ENCODE results near the gene ZBTB20. TPM values are rescaled to one million over a fixed set of nuclear protein-coding genes. Genes with fewer than 3 reads are reported as not detected.

Gene ZBTB20
- total RNA-seq, 1 donor from 2014 or later = 23.5 TPM

DNA sequence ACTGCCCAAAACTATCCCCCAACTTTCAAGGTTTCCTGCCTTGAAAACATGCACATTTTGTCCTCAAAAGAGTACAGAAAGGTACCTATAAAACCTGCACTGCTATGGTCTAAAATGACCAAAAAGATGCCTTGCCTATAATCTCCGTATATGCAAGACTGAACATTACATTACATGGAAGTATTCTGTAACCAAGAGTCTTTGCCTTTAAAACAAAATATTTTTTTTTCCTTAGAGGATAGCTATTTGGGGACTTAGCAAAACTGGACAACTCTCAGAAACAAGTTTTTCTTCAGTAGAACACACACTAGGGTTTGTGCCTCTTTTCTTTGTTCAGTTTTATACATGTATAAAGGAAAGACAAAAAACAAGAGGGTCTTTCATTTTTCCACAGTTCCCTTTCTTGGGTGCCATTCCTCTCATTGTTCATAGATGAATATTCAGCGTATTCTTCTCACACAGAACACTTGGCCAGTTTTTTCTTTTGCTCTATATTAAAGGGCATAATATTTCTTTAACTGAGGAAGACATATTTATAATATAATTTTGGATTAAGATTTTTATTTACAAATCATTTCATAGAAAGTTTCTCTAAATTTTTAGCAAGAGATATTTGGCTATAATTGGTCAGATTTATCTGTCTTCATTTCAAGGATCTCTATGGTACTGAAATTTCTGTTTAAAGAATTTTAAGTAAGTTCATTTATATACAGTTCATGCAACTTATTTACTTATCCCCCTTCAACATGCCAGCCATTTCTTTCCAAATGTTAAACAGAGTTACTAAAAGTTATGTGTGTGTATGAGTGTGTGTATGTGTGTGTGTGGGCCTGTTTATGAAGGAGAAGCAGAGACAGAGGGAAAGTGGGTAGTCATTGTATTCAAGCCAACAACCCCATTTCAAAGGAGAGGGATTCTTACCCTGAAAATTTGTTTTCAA lies 142.6 kb downstream of the ZBTB20 start:
- Histone ChIP-seq H3K27me3 (ENCODE audit: control insufficient read depth in 3 of 3, insufficient read depth in 3 of 3, low read length in 3 of 3) (no peaks in the 10 kb centered on the region), H3K9me3 (ENCODE audit: control insufficient read depth in 3 of 3, low read length in 3 of 3) (no peaks in the 10 kb centered on the region), H3K4me3 (ENCODE audit: low read length in 3 of 3) (no peak overlapping the region), H3K27ac (ENCODE audit: low read depth, low read length) (no peak overlapping the region), H3K4me1 (ENCODE audit: control insufficient read depth in 3 of 3, insufficient read depth in 3 of 3, low read length in 3 of 3) (no peaks in the 10 kb centered on the region), H3K36me3 (ENCODE audit: control insufficient read depth in 3 of 3, insufficient read depth in 3 of 3, low read length in 3 of 3) (no peaks in the 10 kb centered on the region), H3K9ac (ENCODE audit: low read depth in 1 of 3, low read length in 3 of 3) (no peak overlapping the region)

GRCh38 chr3:114998971-114999579 lies 148.0 kb downstream of the ZBTB20 start:
- Histone ChIP-seq H3K4me1 (ENCODE audit: control insufficient read depth in 3 of 3, insufficient read depth in 3 of 3, low read length in 3 of 3) (no peaks in the 10 kb centered on the region), H3K27me3 (ENCODE audit: control insufficient read depth in 3 of 3, insufficient read depth in 3 of 3, low read length in 3 of 3) (no peaks in the 10 kb centered on the region), H3K36me3 (ENCODE audit: control insufficient read depth in 3 of 3, insufficient read depth in 3 of 3, low read length in 3 of 3) (no peaks in the 10 kb centered on the region), H3K9me3 (ENCODE audit: control insufficient read depth in 3 of 3, low read length in 3 of 3) (no peaks in the 10 kb centered on the region), H3K9ac (ENCODE audit: low read depth in 1 of 3, low read length in 3 of 3) (no peak overlapping the region), H3K27ac (ENCODE audit: low read depth, low read length) (no peak overlapping the region), H3K4me3 (ENCODE audit: low read length in 3 of 3) (no peak overlapping the region)

- no peak overlapping the region for H3K4me3 ChIP-seq (ENCODE audit: low read length in 3 of 3)
- no peaks in the 10 kb centered on the region for H3K36me3 ChIP-seq (ENCODE audit: control insufficient read depth in 3 of 3, insufficient read depth in 3 of 3, low read length in 3 of 3)
- H3K27me3 ChIP-seq (ENCODE audit: control insufficient read depth in 3 of 3, insufficient read depth in 3 of 3, low read length in 3 of 3) = no peaks in the 10 kb centered on the region
- no peaks in the 10 kb centered on the region for H3K4me1 ChIP-seq (ENCODE audit: control insufficient read depth in 3 of 3, insufficient read depth in 3 of 3, low read length in 3 of 3)
- H3K9ac ChIP-seq (ENCODE audit: low read depth in 1 of 3, low read length in 3 of 3) = no peak overlapping the region
- no peaks in the 10 kb centered on the region for H3K9me3 ChIP-seq (ENCODE audit: control insufficient read depth in 3 of 3, low read length in 3 of 3)
- no peak overlapping the region for H3K27ac ChIP-seq (ENCODE audit: low read depth, low read length)
Observed at GRCh38 chr3:114994554-114995341, 152.3 kb downstream of the ZBTB20 start.

- Histone ChIP-seq H3K27ac (ENCODE audit: low read depth, low read length) (no peak overlapping the region), H3K9ac (ENCODE audit: low read depth in 1 of 3, low read length in 3 of 3) (no peak overlapping the region), H3K4me3 (ENCODE audit: low read length in 3 of 3) (no peak overlapping the region), H3K27me3 (ENCODE audit: control insufficient read depth in 3 of 3, insufficient read depth in 3 of 3, low read length in 3 of 3) (no peaks in the 10 kb centered on the region), H3K4me1 (ENCODE audit: control insufficient read depth in 3 of 3, insufficient read depth in 3 of 3, low read length in 3 of 3) (peaks cover 0 to 2% (median 0%) of the 10 kb centered on the region in 3 donors), H3K9me3 (ENCODE audit: control insufficient read depth in 3 of 3, low read length in 3 of 3) (no peaks in the 10 kb centered on the region), H3K36me3 (ENCODE audit: control insufficient read depth in 3 of 3, insufficient read depth in 3 of 3, low read length in 3 of 3) (no peaks in the 10 kb centered on the region)
Observed at GRCh38 chr3:114985776-114986175, 161.3 kb downstream of the ZBTB20 start.

DNA sequence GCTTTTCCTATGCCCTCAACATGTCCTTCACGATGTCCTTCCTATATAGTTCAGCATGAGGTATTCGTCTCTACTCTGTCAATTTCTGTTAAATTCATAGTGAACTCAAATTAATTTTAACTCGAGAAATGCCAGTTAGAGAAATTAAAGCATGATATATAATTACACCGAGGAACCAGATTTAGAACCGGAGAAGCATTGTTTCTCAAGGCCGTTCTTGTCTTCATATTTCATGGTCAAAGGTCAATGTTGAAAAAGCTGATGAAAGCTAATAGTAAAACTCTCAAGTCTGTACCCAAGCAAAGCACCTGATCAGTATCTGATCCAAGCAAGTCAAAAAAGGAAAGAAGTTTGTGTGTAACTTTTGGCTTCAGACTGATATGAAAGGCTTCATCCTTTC lies 163.8 kb downstream of the ZBTB20 start:
- Histone ChIP-seq H3K9me3 (ENCODE audit: control insufficient read depth in 3 of 3, low read length in 3 of 3) (no peaks in the 10 kb centered on the region), H3K27me3 (ENCODE audit: control insufficient read depth in 3 of 3, insufficient read depth in 3 of 3, low read length in 3 of 3) (no peaks in the 10 kb centered on the region), H3K36me3 (ENCODE audit: control insufficient read depth in 3 of 3, insufficient read depth in 3 of 3, low read length in 3 of 3) (no peaks in the 10 kb centered on the region), H3K4me3 (ENCODE audit: low read length in 3 of 3) (no peak overlapping the region), H3K9ac (ENCODE audit: low read depth in 1 of 3, low read length in 3 of 3) (no peak overlapping the region), H3K27ac (ENCODE audit: low read depth, low read length) (no peak overlapping the region), H3K4me1 (ENCODE audit: control insufficient read depth in 3 of 3, insufficient read depth in 3 of 3, low read length in 3 of 3) (peaks cover 0 to 2% (median 0%) of the 10 kb centered on the region in 3 donors)

GRCh38 chr3:114974387-114974786 lies 172.7 kb downstream of the ZBTB20 start:
- Histone ChIP-seq H3K27ac (ENCODE audit: low read depth, low read length) (no peak overlapping the region), H3K9me3 (ENCODE audit: control insufficient read depth in 3 of 3, low read length in 3 of 3) (no peaks in the 10 kb centered on the region), H3K36me3 (ENCODE audit: control insufficient read depth in 3 of 3, insufficient read depth in 3 of 3, low read length in 3 of 3) (peaks cover 0 to 6% (median 0%) of the 10 kb centered on the region in 3 donors), H3K27me3 (ENCODE audit: control insufficient read depth in 3 of 3, insufficient read depth in 3 of 3, low read length in 3 of 3) (no peaks in the 10 kb centered on the region), H3K4me1 (ENCODE audit: control insufficient read depth in 3 of 3, insufficient read depth in 3 of 3, low read length in 3 of 3) (no peaks in the 10 kb centered on the region), H3K9ac (ENCODE audit: low read depth in 1 of 3, low read length in 3 of 3) (no peak overlapping the region), H3K4me3 (ENCODE audit: low read length in 3 of 3) (no peak overlapping the region)

DNA sequence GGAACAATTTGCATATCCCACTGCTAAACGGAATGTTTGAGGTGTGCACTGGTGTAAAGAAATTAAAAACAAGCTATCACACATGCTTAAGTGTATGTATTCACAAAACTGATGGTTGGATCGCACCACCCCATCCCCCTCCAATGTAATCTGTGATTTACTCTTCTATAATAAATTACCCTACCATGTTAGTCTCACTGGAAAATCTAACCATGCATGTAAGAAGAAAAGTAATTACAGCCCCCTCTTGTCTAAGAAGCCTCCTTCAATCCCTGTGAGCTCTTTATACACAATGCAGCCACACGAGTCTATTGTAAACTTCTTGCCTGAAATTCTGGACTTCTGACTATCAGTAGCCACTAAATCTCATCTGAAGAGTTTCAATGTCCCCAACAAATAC lies 173.6 kb downstream of the ZBTB20 start:
- Histone ChIP-seq H3K4me1 (ENCODE audit: control insufficient read depth in 3 of 3, insufficient read depth in 3 of 3, low read length in 3 of 3) (no peaks in the 10 kb centered on the region), H3K27ac (ENCODE audit: low read depth, low read length) (no peak overlapping the region), H3K27me3 (ENCODE audit: control insufficient read depth in 3 of 3, insufficient read depth in 3 of 3, low read length in 3 of 3) (no peaks in the 10 kb centered on the region), H3K36me3 (ENCODE audit: control insufficient read depth in 3 of 3, insufficient read depth in 3 of 3, low read length in 3 of 3) (peaks cover 0 to 6% (median 0%) of the 10 kb centered on the region in 3 donors), H3K9me3 (ENCODE audit: control insufficient read depth in 3 of 3, low read length in 3 of 3) (no peaks in the 10 kb centered on the region), H3K9ac (ENCODE audit: low read depth in 1 of 3, low read length in 3 of 3) (no peak overlapping the region), H3K4me3 (ENCODE audit: low read length in 3 of 3) (no peak overlapping the region)

GRCh38 chr3:114967168-114967567 lies 179.9 kb downstream of the ZBTB20 start:
- H3K36me3 ChIP-seq (ENCODE audit: control insufficient read depth in 3 of 3, insufficient read depth in 3 of 3, low read length in 3 of 3) = peaks cover 0 to 6% (median 0%) of the 10 kb centered on the region in 3 donors
- no peak overlapping the region for H3K4me3 ChIP-seq (ENCODE audit: low read length in 3 of 3)
- no peaks in the 10 kb centered on the region for H3K9me3 ChIP-seq (ENCODE audit: control insufficient read depth in 3 of 3, low read length in 3 of 3)
- no peaks in the 10 kb centered on the region for H3K4me1 ChIP-seq (ENCODE audit: control insufficient read depth in 3 of 3, insufficient read depth in 3 of 3, low read length in 3 of 3)
- no peak overlapping the region for H3K9ac ChIP-seq (ENCODE audit: low read depth in 1 of 3, low read length in 3 of 3)
- no peak overlapping the region for H3K27ac ChIP-seq (ENCODE audit: low read depth, low read length)
- no peaks in the 10 kb centered on the region for H3K27me3 ChIP-seq (ENCODE audit: control insufficient read depth in 3 of 3, insufficient read depth in 3 of 3, low read length in 3 of 3)

DNA sequence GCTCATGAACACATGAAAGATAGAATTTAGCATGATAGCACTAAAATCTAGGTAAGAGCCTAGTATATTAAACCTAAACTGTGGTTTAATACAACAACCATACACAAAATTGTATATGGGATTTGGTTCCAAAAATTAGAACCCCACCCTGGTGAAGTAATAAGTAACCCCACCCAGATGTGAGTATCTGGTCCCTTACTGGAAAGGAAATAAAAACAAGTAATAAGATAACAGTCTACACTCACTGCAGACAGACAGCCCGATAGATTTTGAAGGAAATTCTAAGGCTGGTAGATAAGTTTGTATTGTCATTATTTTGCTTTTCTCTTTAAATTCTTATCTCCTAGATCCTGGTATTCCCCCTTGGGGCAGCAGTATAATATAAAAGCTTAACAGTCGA lies 184.9 kb downstream of the ZBTB20 start:
- Histone ChIP-seq H3K4me1 (ENCODE audit: control insufficient read depth in 3 of 3, insufficient read depth in 3 of 3, low read length in 3 of 3) (no peaks in the 10 kb centered on the region), H3K27ac (ENCODE audit: low read depth, low read length) (no peak overlapping the region)

More for the DNA sequence above, 184.9 kb downstream of the ZBTB20 start:
- H3K36me3 ChIP-seq (ENCODE audit: control insufficient read depth in 3 of 3, insufficient read depth in 3 of 3, low read length in 3 of 3) = peaks cover 0 to 5% (median 0%) of the 10 kb centered on the region in 3 donors
- no peaks in the 10 kb centered on the region for H3K9me3 ChIP-seq (ENCODE audit: control insufficient read depth in 3 of 3, low read length in 3 of 3)
- no peaks in the 10 kb centered on the region for H3K27me3 ChIP-seq (ENCODE audit: control insufficient read depth in 3 of 3, insufficient read depth in 3 of 3, low read length in 3 of 3)
- H3K4me3 ChIP-seq (ENCODE audit: low read length in 3 of 3) = no peak overlapping the region
- no peak overlapping the region for H3K9ac ChIP-seq (ENCODE audit: low read depth in 1 of 3, low read length in 3 of 3)
